Liver (tissue), 9 donors: ENCODE results near the gene PTPA. TPM values are rescaled to one million over a fixed set of nuclear protein-coding genes. Genes with fewer than 3 reads are reported as not detected.

Experiments
- DNase-seq: peaks from one replicate; pipeline ENCODE4 v3.0.0-alpha.2; 2017; ENCODE audit warnings: low spot score
- H3K27ac ChIP-seq, 2 donors: one replicate each; pipeline ENCODE4 v1.7.0; 2013; ENCODE audit warnings: inconsistent platforms in 2 of 2, low read length in 2 of 2, control low read depth in 1 of 2, low read depth in 1 of 2, mild to moderate bottlenecking in 1 of 2
- H3K27me3 ChIP-seq, 4 donors: one replicate each; pipeline versions ENCODE4 v1.6.1 to v1.7.0; 2013; ENCODE audit warnings: low read length in 3 of 4, inconsistent platforms in 1 of 4, mild to moderate bottlenecking in 1 of 4, moderate library complexity in 1 of 4; ENCODE audit not compliant: control insufficient read depth in 4 of 4, insufficient read depth in 4 of 4
- H3K36me3 ChIP-seq, 4 donors: one replicate each; pipeline versions ENCODE4 v1.6.1 to v1.7.0; 2013; ENCODE audit warnings: low read length in 3 of 4, mild to moderate bottlenecking in 3 of 4, low read depth in 1 of 4, moderate library complexity in 1 of 4; ENCODE audit not compliant: control insufficient read depth in 4 of 4, insufficient read depth in 3 of 4
- H3K4me1 ChIP-seq, 4 donors: one replicate each; pipeline versions ENCODE4 v1.6.1 to v1.7.0; 2013; ENCODE audit warnings: low read length in 3 of 4, mild to moderate bottlenecking in 3 of 4, moderate library complexity in 1 of 4; ENCODE audit not compliant: control insufficient read depth in 4 of 4, insufficient read depth in 4 of 4
- H3K4me3 ChIP-seq, 3 donors: one replicate each; pipeline versions ENCODE4 v1.6.1 to v1.7.0; 2013; ENCODE audit warnings: low read length in 3 of 3, control low read depth in 1 of 3, low read depth in 1 of 3, mild to moderate bottlenecking in 1 of 3
- H3K9ac ChIP-seq, 2 donors: one replicate each; pipeline ENCODE4 v1.7.0; 2013; ENCODE audit warnings: low read length in 2 of 2, mild to moderate bottlenecking in 2 of 2, moderate library complexity in 2 of 2, control low read depth in 1 of 2, low read depth in 1 of 2
- H3K9me3 ChIP-seq, 4 donors: one replicate each; pipeline versions ENCODE4 v1.6.1 to v1.7.0; 2013; ENCODE audit warnings: low read length in 3 of 4; ENCODE audit not compliant: control insufficient read depth in 4 of 4
- FOXA1 ChIP-seq: IDR thresholded peaks from 2 replicates; pipeline ENCODE4 v1.6.1; 2016; ENCODE audit warnings: antibody characterized with exemption
- FOXA2 ChIP-seq: IDR thresholded peaks from 2 replicates; pipeline ENCODE4 v1.6.1; 2016; ENCODE audit warnings: antibody characterized with exemption
- GABPA ChIP-seq, 2 donors: IDR thresholded peaks in 1 of 2; conservative IDR thresholded peaks in 1 of 2; 2 replicates each; pipeline ENCODE4 v1.6.1; 2016; ENCODE audit warnings: antibody characterized with exemption in 2 of 2, mild to moderate bottlenecking in 1 of 2, moderate library complexity in 1 of 2
- HNF4A ChIP-seq, 2 donors: conservative IDR thresholded peaks; 2 replicates each; pipeline ENCODE4 v1.6.1; 2016; ENCODE audit warnings: antibody characterized with exemption in 2 of 2, mild to moderate bottlenecking in 2 of 2
- HNF4G ChIP-seq: IDR thresholded peaks from 2 replicates; pipeline ENCODE4 v1.6.1; 2016; ENCODE audit warnings: antibody characterized with exemption
- MAX ChIP-seq: IDR thresholded peaks from 2 replicates; pipeline ENCODE4 v1.6.1; 2016; ENCODE audit warnings: antibody characterized with exemption
- NR2F2 ChIP-seq: IDR thresholded peaks from 2 replicates; pipeline ENCODE4 v1.6.1; 2016; ENCODE audit warnings: antibody characterized with exemption
- REST ChIP-seq: IDR thresholded peaks from 2 replicates; pipeline ENCODE4 v1.6.1; 2016; ENCODE audit warnings: antibody characterized with exemption, mild to moderate bottlenecking
- RXRA ChIP-seq, 2 donors: IDR thresholded peaks; 2 replicates each; pipeline ENCODE4 v1.6.1; 2017 to 2018; ENCODE audit warnings: antibody characterized with exemption in 2 of 2, mild to moderate bottlenecking in 1 of 2
- SP1 ChIP-seq: IDR thresholded peaks from 2 replicates; pipeline ENCODE4 v1.6.1; 2018; ENCODE audit warnings: antibody characterized with exemption, mild to moderate bottlenecking
- YY1 ChIP-seq: IDR thresholded peaks from 2 replicates; pipeline ENCODE4 v1.6.1; 2016; ENCODE audit warnings: antibody characterized with exemption, mild to moderate bottlenecking
- ZBTB33 ChIP-seq: IDR thresholded peaks from 2 replicates; pipeline ENCODE4 v1.6.1; 2016; ENCODE audit warnings: antibody characterized with exemption
- WGBS: extraction: QIAGEN DNeasy Blood & Tissue Kit; methylation state at CpG from one replicate; pipeline ENCODE4 v1.1.7; 2013; 5-methylcytosine and 5-hydroxymethylcytosine counted together
- polyA plus RNA-seq, 2 donors: library from polyadenylated mRNA; stranded (reverse) in 1 of 2; unstranded in 1 of 2; fragments of 200-250 nt in 1 of 2; fragments of >200 nt in 1 of 2; fragmentation: Nextera tagmentation in 1 of 2; extraction: Ambion mirVana in 1 of 2; gene quantifications; one replicate each; pipeline versions ENCODE4 v1.2.1 to v1.2.3, GENCODE V29; 2013 to 2015
- total RNA-seq, 2 donors: library from RNA; depleted of rRNA; stranded (reverse); fragments of >200 nt; gene quantifications; one replicate each; pipeline ENCODE4 v1.2.3, GENCODE V29; 2014
- donor health status: healthy.
- donor health status: healthy.
- donor health status: healthy.
- donor health status: healthy.
- donor health status: healthy.

Gene PTPA
- total and polyA plus RNA-seq, 4 donors, result 27.6 to 66.0 (median 38.4) TPM

GRCh38 chr9:129125478-129125877 is 14.3 kb downstream of the PTPA start:
- no peak overlapping the region for H3K4me3 ChIP-seq
- 92% methylated on average over 8 of the region's 8 CpGs for WGBS
- DNase-seq, result no peak
- H3K4me1 ChIP-seq, result no peaks in the 10 kb centered on the region
- H3K9me3 ChIP-seq, result no peaks in the 10 kb centered on the region
- H3K27me3 ChIP-seq, result no peaks in the 10 kb centered on the region
- H3K27ac ChIP-seq, result no peak overlapping the region
- peaks cover 5 to 55% (median 24%) of the 10 kb centered on the region in 4 donors for H3K36me3 ChIP-seq
- TF ChIP-seq YY1, result no peak
- TF ChIP-seq GABPA (IDR thresholded peaks at IDR 0.05 in 1 of 2, conservative IDR thresholded peaks at IDR 0.05 in 1 of 2), result no peak
- TF ChIP-seq HNF4A (conservative IDR thresholded peaks at IDR 0.05), result peak; percentile 13 to 28
- no peak for TF ChIP-seq FOXA1
- TF ChIP-seq RXRA (IDR thresholded peaks at IDR 0.05), result no peak
- TF ChIP-seq REST, result no peak
- no peak for TF ChIP-seq HNF4G
- no peak overlapping the region for H3K9ac ChIP-seq

GRCh38 chr9:129126749-129127618 is 15.8 kb downstream of the PTPA start:
- no peak overlapping the region for H3K27ac ChIP-seq
- H3K9ac ChIP-seq, result no peak overlapping the region
- no peaks in the 10 kb centered on the region for H3K9me3 ChIP-seq
- no peak overlapping the region for H3K4me3 ChIP-seq
- H3K4me1 ChIP-seq, result peaks cover 0 to 5% (median 2%) of the 10 kb centered on the region in 4 donors
- H3K27me3 ChIP-seq, result no peaks in the 10 kb centered on the region
- peaks cover 7 to 48% (median 17%) of the 10 kb centered on the region in 4 donors for H3K36me3 ChIP-seq
- peak; percentile 30 for DNase-seq
- TF ChIP-seq FOXA1 (no peak), RXRA (IDR thresholded peaks at IDR 0.05) (no peak), NR2F2 (no peak), FOXA2 (no peak), GABPA (IDR thresholded peaks at IDR 0.05 in 1 of 2, conservative IDR thresholded peaks at IDR 0.05 in 1 of 2) (no peak), HNF4A (conservative IDR thresholded peaks at IDR 0.05) (no peak), YY1 (no peak), MAX (no peak), SP1 (no peak), ZBTB33 (no peak)
- WGBS, result 87% methylated on average over 10 of the region's 10 CpGs
